ENCODE data around the gene BAZ2B. TPM values are rescaled to one million over a fixed set of nuclear protein-coding genes. Genes with fewer than 3 reads are reported as not detected.

BAZ2B gene
- total and polyA plus RNA-seq, 2 of the 13 experiments (the other 11 are each of a cell fraction or from before 2014, with no cell fraction given) = 14.0 to 15.1 TPM

GRCh38 chr2:159285929-159286708 is 330.2 kb downstream of the BAZ2B start, which contains the start of gene WDSUB1 (continued):
- TF ChIP-seq ATF7-NPFF (CRISPR knock-in tag; IDR thresholded peaks at IDR 0.05; ENCODE audit: low read depth) (peak; percentile 98), U2AF2 (IDR thresholded peaks at IDR 0.05; ENCODE audit: low read depth, low read length) (no peak), NCOA1 (CRISPR knock-in tag; IDR thresholded peaks at IDR 0.05) (0 out of 2 replicates have a peak, but pooled peaks have one; percentile 55), ZSCAN21 (CRISPR knock-in tag; IDR thresholded peaks at IDR 0.05; ENCODE audit: borderline replicate concordance) (peak; percentile 83; the same call in 1 of the 2 replicates), GLI4 (CRISPR knock-in tag; IDR thresholded peaks at IDR 0.05; ENCODE audit: borderline replicate concordance) (peak; percentile 98; the same call in 1 of the 2 replicates), MXD1 (CRISPR knock-in tag; IDR thresholded peaks at IDR 0.05) (peak; percentile 65), SUZ12 (IDR thresholded peaks at IDR 0.05; ENCODE audit: low read depth, low read length) (no peak), KMT2A (CRISPR knock-in tag; IDR thresholded peaks at IDR 0.05) (peak; percentile 52; the same call in 1 of the 2 replicates), KLF15 (CRISPR knock-in tag; IDR thresholded peaks at IDR 0.05; ENCODE audit: borderline replicate concordance) (peak; percentile 89; the same call in 1 of the 2 replicates), SMAD1 (CRISPR knock-in tag; IDR thresholded peaks at IDR 0.05; ENCODE audit: borderline replicate concordance, low read depth) (peak; percentile 64; the same call in 1 of the 2 replicates), IKZF4 (CRISPR knock-in tag; IDR thresholded peaks at IDR 0.05; ENCODE audit: borderline replicate concordance, low read depth, not compliant biosample characterization) (peak; percentile 94), ZFY (CRISPR knock-in tag; IDR thresholded peaks at IDR 0.05) (peak; percentile 93), SIX4 (CRISPR knock-in tag; IDR thresholded peaks at IDR 0.05) (no peak), ATAD3A (CRISPR knock-in tag; IDR thresholded peaks at IDR 0.05) (no peak), CBX2 (IDR thresholded peaks at IDR 0.05; ENCODE audit: low read depth, low read length) (no peak), CBX2 (CRISPR knock-in tag; IDR thresholded peaks at IDR 0.05; ENCODE audit: low read depth) (peak; percentile 93; the same call in 1 of the 2 replicates), ZNF235 (CRISPR knock-in tag; IDR thresholded peaks at IDR 0.05; ENCODE audit: borderline replicate concordance) (no peak), E2F2 (CRISPR knock-in tag; IDR thresholded peaks at IDR 0.05; ENCODE audit: borderline replicate concordance) (peak; percentile 72; the same call in 1 of the 2 replicates), ZNF337 (CRISPR knock-in tag; IDR thresholded peaks at IDR 0.05; ENCODE audit: borderline replicate concordance, low read depth) (peak; percentile 7; the same call in 1 of the 2 replicates), ZMAT3 (CRISPR knock-in tag; conservative IDR thresholded peaks at IDR 0.05) (peak; percentile 98), ZNF446 (CRISPR knock-in tag; IDR thresholded peaks at IDR 0.05) (peak; percentile 96), HINFP (CRISPR knock-in tag; IDR thresholded peaks at IDR 0.05; ENCODE audit: low read depth) (peak; percentile 73), ZKSCAN5 (CRISPR knock-in tag; IDR thresholded peaks at IDR 0.05) (no peak), ZNF562 (CRISPR knock-in tag; IDR thresholded peaks at IDR 0.05; ENCODE audit: borderline replicate concordance) (peak; percentile 88; the same call in 1 of the 2 replicates), ZNF841 (CRISPR knock-in tag; IDR thresholded peaks at IDR 0.05; ENCODE audit: borderline replicate concordance) (peak; percentile 56; the same call in 1 of the 2 replicates)
- TF ChIP-seq, protein P1, sequence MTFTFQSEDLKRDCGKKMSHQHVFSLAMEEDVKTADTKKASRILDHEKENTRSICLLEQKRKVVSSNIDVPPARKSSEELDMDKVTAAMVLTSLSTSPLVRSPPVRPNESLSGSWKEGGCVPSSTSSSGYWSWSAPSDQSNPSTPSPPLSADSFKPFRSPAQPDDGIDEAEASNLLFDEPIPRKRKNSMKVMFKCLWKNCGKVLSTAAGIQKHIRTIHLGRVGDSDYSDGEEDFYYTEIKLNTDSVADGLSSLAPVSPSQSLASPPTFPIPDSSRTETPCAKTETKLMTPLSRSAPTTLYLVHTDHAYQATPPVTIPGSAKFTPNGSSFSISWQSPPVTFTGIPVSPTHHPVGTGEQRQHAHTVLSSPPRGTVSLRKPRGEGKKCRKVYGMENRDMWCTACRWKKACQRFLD (CRISPR knock-in tag; IDR thresholded peaks at IDR 0.05; ENCODE audit: borderline replicate concordance) = peak; percentile 96
